ENCODE results near the gene POGK. TPM values are rescaled to one million over a fixed set of nuclear protein-coding genes. Genes with fewer than 3 reads are reported as not detected.

Gene POGK
- total RNA-seq, 4 donors from 2014 or later: 16.8 to 29.9 (median 24.9) TPM

GRCh38 chr1:166889776-166890175 is 50.5 kb downstream of the POGK start:
- H3K27ac ChIP-seq: no peak overlapping the region
- no peak overlapping the region for H3K4me3 ChIP-seq
- no peaks in the 10 kb centered on the region for H3K36me3 ChIP-seq
- H3K27me3 ChIP-seq: peaks cover under 1% of the 10 kb centered on the region
- intact Hi-C loops (cut with DNase I; ENCODE audit: low total_unique reads): no loop called here
- no peaks in the 10 kb centered on the region for H3K9me3 ChIP-seq
- DNase-seq: no peak
- TF ChIP-seq CTCF (IDR thresholded peaks at IDR 0.05): no peak
- in situ Hi-C loops (cut with MboI; ENCODE audit: low pct_ligation_motif_present in 1 of 4, low pct_unique_long_range_greater_than_20kb in 1 of 4, low sequenced_read_pairs in 3 of 4): loop anchor here in 2 of 4 donors (10.0 to 25.0 kb wide), 3 partner anchors 175 to 648 kb away; no protein-coding TSS in a partner anchor
- H3K4me1 ChIP-seq: no peaks in the 10 kb centered on the region

GRCh38 chr1:166895766-166896165 is 56.5 kb downstream of the POGK start:
- in situ Hi-C loops (cut with MboI; ENCODE audit: low pct_ligation_motif_present in 1 of 4, low pct_unique_long_range_greater_than_20kb in 1 of 4, low sequenced_read_pairs in 3 of 4): loop anchor here in 2 of 4 donors (25.0 kb wide), 2 partner anchors 542 to 642 kb away; no protein-coding TSS in a partner anchor
- Histone ChIP-seq H3K27ac (no peak overlapping the region), H3K9me3 (peaks cover 0 to 3% of the 10 kb centered on the region in 2 donors), H3K36me3 (no peaks in the 10 kb centered on the region), H3K4me3 (no peak overlapping the region), H3K27me3 (no peaks in the 10 kb centered on the region), H3K4me1 (no peaks in the 10 kb centered on the region)
- WGBS, 2 donors (ENCODE audit: low coverage in 1 of 2): 74 to 78% methylated on average over 3 to 4 of the region's 4 CpGs
- TF ChIP-seq POLR2AphosphoS5 (IDR thresholded peaks at IDR 0.05): no peak
- TF ChIP-seq CTCF (IDR thresholded peaks at IDR 0.05): no peak
- no peak for TF ChIP-seq EP300 (IDR thresholded peaks at IDR 0.05; ENCODE audit: low read depth)
- no peak for TF ChIP-seq POLR2A (IDR thresholded peaks at IDR 0.05)
- intact Hi-C loops (cut with DNase I; ENCODE audit: low total_unique reads): no loop called here
- no peak for DNase-seq

DNA sequence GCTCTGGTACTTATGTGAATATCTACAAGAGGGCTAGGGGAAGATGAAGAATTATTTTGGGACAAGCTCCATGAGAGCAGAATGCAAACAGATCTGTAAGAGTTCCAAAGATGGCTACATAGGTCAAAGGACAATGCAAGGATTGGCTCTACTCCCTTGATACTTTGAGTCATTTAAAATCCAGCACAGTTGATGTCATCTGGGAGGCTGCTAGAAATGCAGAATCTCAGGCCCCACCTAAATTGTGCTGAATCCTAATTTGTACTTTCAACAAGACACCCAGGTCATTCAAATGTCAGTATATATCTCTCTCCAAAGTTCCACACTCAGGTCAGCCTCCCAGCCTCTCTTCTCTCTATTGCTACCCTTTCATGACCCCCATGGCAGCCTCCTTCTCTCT is 60.5 kb downstream of the POGK start:
- no peak overlapping the region for H3K27ac ChIP-seq
- no peaks in the 10 kb centered on the region for H3K36me3 ChIP-seq
- no peak for DNase-seq
- no peak overlapping the region for H3K4me3 ChIP-seq
- H3K4me1 ChIP-seq: peaks cover 0 to 6% (median 0%) of the 10 kb centered on the region in 4 donors
- no peak for TF ChIP-seq POLR2A (IDR thresholded peaks at IDR 0.05)
- no peak for TF ChIP-seq POLR2AphosphoS5 (IDR thresholded peaks at IDR 0.05)
- no peak for TF ChIP-seq CTCF (IDR thresholded peaks at IDR 0.05)
- no peak for TF ChIP-seq EP300 (IDR thresholded peaks at IDR 0.05; ENCODE audit: low read depth)
- intact Hi-C loops (cut with DNase I; ENCODE audit: low total_unique reads): no loop called here
- no peaks in the 10 kb centered on the region for H3K27me3 ChIP-seq
- peaks cover 0 to 3% of the 10 kb centered on the region in 2 donors for H3K9me3 ChIP-seq
- in situ Hi-C loops (cut with MboI; ENCODE audit: low pct_ligation_motif_present in 1 of 4, low pct_unique_long_range_greater_than_20kb in 1 of 4, low sequenced_read_pairs in 3 of 4): loop anchor here in 2 of 4 donors (25.0 kb wide), 2 partner anchors 538 to 638 kb away; no protein-coding TSS in a partner anchor

- WGBS, 2 donors (ENCODE audit: low coverage in 1 of 2): 41% methylated on average over 4 of the region's 4 CpGs; no CpG with 5 or more reads in 1 of the 2 donors
- Histone ChIP-seq H3K36me3 (no peaks in the 10 kb centered on the region), H3K4me3 (no peak overlapping the region), H3K4me1 (peaks cover 0 to 6% (median 0%) of the 10 kb centered on the region in 4 donors), H3K27ac (peak overlapping the region in 1 of 4 donors; percentile 1), H3K27me3 (no peaks in the 10 kb centered on the region), H3K9me3 (peaks cover 0 to 3% of the 10 kb centered on the region in 2 donors)
- in situ Hi-C loops (cut with MboI; ENCODE audit: low pct_ligation_motif_present in 1 of 4, low pct_unique_long_range_greater_than_20kb in 1 of 4, low sequenced_read_pairs in 3 of 4) (no loop called here), intact Hi-C loops (cut with DNase I; ENCODE audit: low total_unique reads) (no loop called here)
- DNase-seq: no peak
- TF ChIP-seq POLR2A (IDR thresholded peaks at IDR 0.05): no peak
- no peak for TF ChIP-seq POLR2AphosphoS5 (IDR thresholded peaks at IDR 0.05)
- TF ChIP-seq CTCF (IDR thresholded peaks at IDR 0.05): no peak
- no peak for TF ChIP-seq EP300 (IDR thresholded peaks at IDR 0.05; ENCODE audit: low read depth)
These were observed 61.7 kb downstream of the POGK start for GRCh38 chr1:166900987-166901386.
